Sciatic nerve (tissue), 2 donors: ENCODE results near the gene DUSP9. TPM values are rescaled to one million over a fixed set of nuclear protein-coding genes. Genes with fewer than 3 reads are reported as not detected.
"Not testable (repeated sequence)": the region's sequence is repeated elsewhere in the genome, so short reads cannot be mapped to it uniquely, and the experiment has no call there.

Experiments used
- ATAC-seq: fragments of 200-7000 bp; cut with Tn5 transposase; one replicate; pipeline ENCODE4 v1.9.1; 2020; ENCODE audit warnings: mild to moderate bottlenecking, moderate library complexity
- DNase-seq: peaks from one replicate; pipeline ENCODE4 v3.0.0-alpha.2; 2020; ENCODE audit warnings: low spot score
- intact Hi-C: fragments of 100-400 bp; cut with DNase I; formaldehyde crosslinking; loops from one replicate; pipeline ENCODE4 v1.14.2; 2022
- total RNA-seq: library from RNA; stranded (reverse); fragmentation: NEBNext Ultra II Directional; extraction: Animal tissue kit (Norgen Biotek cat#: 25700); gene quantifications from one replicate; pipeline ENCODE4 v1.2.1, GENCODE V29; 2021
- donor health status: DM: no; HTN: no; CAD: no.
- donor health status: DM: no; HTN: no; CAD: no.

The DUSP9 gene, protein sequence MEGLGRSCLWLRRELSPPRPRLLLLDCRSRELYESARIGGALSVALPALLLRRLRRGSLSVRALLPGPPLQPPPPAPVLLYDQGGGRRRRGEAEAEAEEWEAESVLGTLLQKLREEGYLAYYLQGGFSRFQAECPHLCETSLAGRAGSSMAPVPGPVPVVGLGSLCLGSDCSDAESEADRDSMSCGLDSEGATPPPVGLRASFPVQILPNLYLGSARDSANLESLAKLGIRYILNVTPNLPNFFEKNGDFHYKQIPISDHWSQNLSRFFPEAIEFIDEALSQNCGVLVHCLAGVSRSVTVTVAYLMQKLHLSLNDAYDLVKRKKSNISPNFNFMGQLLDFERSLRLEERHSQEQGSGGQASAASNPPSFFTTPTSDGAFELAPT
- 0.13 TPM for total RNA-seq

DNA sequence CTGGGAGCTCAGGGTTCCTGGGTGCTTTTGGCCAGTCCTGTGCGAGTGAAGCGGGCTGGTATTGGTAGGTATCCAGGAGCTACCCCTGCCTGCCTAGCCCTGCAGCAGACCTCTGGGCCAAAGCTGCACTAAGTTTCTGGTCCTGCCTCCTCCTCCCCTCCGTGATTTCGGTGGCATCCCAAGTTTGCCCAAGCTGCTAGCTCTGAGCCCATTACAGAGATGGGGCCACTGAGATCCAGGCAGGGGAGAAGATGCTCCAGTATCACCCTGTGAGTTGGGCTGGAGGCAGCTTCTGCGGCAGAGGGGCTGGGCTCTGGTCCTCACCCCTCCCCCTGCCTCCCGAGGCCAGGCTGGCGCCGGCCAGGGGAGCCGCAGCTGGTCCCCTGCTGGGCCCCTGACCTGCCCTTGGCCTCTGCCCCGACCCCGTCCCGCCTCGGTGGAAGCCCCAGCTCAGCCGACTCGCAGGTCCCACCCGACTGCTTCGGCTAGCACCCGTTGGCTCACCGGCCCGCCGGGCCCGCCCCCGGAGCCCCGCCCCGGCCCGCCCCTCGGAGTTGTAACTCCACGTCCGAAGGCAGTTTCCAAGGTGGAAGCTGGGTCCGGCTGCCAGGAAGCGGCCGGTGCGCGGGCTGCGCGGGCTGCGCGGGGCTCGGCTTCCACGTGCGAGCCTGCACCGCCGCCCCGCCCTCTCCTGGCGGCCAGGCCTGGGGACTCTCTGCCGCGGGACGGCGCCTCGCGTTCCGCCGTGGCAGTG is at the start of gene DUSP9:
Gene DUSP9 (plus strand): TSS at position 584 of the 754 bp plus-strand sequence. CDS start 751 bp downstream, outside the sequence.
- intact Hi-C loops: no loop called here
- no peak for ATAC-seq
- DNase-seq: peak; percentile 54

DNA sequence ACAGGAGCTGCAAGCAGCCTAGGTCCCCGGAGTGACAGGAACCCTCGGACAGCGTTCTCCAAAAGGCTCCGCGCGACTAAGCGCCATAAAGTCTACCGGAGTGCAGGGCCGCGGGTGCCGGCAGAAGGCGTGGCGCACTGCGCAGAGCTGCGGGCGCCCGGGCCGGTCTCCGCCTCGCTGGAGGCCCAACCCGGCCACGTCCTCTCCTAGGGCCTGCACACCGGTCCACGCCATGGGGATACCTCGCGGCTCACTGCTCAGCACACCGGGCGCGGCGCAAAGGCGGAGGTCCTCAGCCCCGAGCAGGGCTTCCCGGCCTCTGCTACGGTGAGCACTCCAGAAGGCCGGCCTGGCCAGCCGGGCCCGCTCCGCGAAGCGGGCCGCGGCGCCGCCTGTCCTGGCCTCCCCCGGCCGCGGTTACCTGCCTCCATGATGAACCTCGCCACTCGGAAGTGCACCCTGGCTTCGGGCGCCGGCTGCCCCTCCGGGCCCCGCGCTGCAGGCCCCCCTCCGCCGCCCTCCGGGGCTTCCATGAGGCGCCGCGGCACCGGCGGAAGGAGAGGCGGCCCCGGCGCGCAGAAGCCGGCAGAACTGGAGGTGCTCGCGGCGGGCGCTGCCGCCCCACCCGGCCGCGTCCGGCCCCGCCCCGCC is 48.3 kb upstream of the DUSP9 start, which contains the start of gene CCNQ:
Gene CCNQ (minus strand): TSS at position 599 of the 651 bp plus-strand sequence. CDS start 66 bp downstream, at position 533.
- intact Hi-C loops: no loop called here
- DNase-seq (no peak), ATAC-seq (peak; percentile 39)

DNA sequence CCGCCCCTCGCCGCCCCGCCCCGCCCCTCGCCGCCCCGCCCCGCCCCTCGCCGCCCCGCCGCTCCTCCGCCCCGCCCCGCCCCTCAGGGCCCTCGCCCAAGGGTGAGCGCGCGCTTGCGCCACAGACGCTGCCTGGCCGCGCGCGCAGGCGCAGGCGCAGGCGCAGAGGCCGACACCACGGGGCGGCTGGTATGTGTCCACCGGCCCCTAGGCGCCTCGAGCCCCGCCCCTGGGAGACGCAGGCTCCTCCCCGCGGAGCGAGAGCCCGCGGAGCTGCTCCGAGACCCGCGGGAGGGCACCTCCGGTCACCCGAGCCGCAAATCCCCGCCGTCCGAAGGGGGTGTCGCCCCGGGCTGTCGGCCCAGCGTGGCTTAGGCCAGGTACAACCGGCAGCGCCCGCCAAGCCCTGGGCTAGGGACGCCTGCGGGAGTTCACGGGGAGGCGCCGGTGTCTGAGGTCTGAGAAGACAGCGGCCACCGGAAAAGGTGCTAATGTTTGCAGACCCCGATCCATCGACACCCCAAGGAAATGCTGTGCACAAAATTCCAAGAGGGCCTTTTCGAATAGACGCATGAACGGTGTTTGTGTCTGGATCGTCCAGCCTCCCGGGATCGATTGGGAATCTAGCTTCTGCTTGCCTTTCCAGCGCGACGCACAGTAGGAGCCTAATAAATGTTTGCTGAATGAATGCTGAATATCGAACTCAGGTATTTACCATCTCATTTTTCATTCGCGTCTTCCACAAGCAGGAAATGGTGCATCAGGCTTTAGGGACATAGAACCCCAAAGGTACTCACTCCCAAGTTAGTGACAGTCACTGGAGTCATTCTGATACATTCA is 47.6 kb upstream of the DUSP9 start:
- ATAC-seq: peak; percentile 97
- intact Hi-C loops: no loop called here

DNA sequence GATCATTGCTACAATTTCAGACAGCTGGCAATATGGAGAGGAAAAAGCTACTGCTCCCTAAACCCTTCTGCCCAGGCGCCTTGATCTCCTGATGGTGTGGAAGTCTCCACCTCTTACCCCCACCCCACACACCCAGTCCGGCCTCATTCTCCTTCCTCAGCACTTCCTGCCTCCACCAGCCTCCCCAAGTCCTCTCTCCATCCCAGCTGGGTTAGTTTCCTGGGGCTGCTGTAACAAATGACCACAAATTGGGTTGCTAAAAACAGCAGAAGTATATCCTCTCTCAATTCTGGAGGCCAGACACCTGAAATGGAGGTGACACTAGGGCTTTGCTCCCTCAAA is 47.0 kb upstream of the DUSP9 start:
- no peak for ATAC-seq
- intact Hi-C loops: no loop called here
- no peak for DNase-seq

More for the DNA sequence above, 47.6 kb upstream of the DUSP9 start:
- peak; percentile 91 for DNase-seq

DNA sequence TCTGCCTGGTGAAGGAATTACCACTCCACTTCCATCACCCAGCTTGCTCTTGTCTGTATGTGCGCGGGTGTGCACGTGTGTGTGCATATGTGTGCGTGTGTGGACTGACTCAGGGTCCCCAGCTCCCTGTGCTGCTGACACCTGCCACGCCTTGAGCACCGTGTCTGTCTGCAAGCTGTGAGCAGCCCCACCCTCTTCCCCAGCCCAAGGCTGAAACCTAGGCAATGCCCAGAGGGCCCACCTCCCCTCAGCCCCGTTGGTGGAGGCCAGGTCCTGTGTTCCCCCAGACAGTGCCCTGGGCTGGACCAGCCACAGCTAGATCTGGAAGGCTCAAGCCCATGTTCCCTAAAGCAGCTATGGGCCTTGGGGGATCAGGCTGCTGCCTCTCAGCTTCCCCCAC is 46.1 kb upstream of the DUSP9 start:
- intact Hi-C loops: no loop called here
- no peak for DNase-seq
- no peak for ATAC-seq

DNA sequence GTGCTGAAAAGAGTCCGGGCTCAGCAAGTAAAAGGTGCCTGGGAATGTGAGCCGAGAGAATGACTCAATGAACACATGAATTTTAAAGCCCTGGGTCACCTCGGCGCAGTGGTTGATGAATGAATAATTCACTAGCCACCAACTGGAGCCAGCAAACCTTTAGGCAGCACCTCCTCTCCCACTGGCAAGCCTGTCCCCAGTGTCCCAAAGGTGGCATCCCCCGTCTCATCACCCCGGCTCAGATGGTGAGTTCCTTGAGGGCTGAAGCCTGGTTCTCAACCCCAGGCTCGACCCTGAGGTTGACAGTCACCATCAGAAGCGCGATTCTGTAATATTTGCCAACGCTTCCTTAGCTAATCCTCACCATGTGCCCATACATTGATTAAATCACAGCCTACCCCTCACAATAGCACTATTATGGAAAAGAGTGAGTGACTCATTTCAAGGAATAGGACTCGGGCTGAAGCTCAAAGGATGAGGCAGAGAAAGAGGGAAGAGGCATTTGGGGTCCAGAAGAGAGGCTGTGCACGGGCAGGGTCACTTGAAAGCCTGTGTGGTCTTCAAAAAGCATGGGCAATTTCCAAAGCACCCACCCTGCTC is 45.4 kb upstream of the DUSP9 start:
- intact Hi-C loops: no loop called here
- DNase-seq: no peak
- no peak for ATAC-seq

DNA sequence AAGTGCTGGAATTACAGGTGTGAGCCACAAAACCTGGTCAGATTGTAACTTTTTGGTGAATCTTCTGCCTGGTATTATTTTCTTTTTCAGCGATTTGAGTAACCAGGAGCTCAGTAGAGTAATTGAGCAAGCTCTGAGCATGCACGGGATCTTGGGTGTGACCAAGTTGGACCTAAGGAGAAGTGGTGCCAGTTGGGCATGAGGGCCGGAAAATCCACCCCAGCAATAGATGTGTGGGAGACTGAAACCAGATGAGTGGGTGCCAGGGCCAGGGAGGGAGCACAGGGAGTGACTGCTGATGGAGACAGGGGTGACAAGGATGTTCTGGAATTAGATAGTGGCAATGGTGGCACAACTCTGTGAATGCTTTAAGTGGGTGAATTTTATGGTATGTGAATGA is 44.4 kb upstream of the DUSP9 start:
- DNase-seq (no peak), ATAC-seq (no peak)
- intact Hi-C loops: no loop called here

DNA sequence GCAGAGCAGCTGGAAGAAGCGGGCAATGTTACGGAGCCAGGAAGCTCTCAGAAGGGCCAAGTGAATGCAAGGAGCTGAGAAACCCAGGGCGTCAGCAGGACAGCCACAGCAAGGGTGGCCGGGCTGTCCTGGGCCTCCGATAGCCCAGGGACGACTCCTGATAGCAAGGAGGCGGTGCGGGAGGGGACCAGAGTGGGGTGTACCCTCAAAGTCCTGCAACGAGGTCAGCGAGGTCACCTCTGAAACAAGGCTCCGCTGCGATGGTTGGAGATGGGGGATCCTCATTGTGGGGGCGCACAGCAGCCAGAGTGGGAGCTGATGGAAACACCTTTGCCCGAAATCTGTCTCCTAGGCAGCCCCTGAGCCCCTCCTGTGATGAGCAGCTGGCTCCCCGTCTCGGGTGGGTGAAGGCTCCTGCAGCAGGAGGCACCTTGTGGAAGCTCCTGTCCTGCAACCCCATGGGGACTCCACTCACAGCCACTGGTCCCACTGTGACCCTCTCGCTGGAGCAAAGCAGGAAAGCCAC is 43.8 kb upstream of the DUSP9 start:
- intact Hi-C loops: no loop called here
- ATAC-seq: no peak
- DNase-seq: no peak

DNA sequence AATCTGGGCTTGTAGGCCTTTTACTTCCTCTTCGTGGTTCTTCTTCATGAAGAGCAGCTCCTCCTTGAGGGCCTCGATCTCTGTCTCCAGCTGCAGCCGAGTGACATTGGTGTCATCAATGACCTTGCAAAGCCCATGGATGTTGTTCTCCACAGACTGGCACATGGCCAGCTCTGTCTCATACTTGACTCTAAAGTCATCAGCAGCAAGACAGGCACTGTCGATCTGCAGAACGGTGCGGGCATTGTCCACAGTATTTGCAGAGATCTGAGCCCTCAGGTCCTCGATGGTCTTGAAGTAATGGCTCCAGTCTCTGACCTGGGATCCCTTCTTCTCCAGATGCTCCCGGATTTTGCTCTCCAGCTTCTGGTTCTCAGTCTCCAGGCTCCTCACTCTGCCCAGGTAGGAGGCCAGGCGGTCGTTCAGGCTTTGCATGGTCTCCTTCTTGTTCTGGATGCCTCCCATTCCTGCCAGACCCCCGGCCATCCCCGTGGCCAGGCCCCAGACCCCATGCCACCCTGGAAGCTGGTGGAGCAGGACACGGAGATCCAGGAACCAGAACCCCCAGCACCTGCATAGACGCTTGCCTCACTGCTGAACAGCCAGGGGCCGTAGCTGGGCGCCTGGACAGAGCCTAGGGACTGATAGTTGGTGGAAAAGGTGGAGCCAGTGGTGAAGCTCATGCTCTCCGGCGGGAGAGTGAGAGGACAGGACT is 42.2 kb upstream of the DUSP9 start:
- ATAC-seq, DNase-seq, intact Hi-C loops: not testable (repeated sequence)

DNA sequence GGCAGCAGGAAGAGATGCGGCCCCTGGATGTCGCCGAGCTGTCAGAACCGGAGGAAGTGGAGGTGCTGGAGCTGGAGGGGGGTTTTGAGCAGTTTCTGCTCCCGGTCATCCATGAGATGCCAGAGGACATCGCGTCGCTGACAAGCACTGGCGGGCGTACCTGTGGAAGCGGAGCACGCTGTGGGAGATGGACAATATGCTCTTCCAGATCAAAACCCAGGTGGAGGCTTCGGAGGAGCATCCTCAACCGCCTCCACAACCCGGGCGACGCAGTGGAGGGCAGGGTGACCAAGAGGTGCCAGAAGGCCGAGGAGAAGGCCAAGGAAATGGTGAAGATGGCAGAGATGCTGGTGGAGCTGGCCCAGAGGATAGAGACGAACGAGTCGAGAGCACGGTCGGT is 40.5 kb upstream of the DUSP9 start:
- ATAC-seq (no peak), DNase-seq (no peak)
- intact Hi-C loops: no loop called here

DNA sequence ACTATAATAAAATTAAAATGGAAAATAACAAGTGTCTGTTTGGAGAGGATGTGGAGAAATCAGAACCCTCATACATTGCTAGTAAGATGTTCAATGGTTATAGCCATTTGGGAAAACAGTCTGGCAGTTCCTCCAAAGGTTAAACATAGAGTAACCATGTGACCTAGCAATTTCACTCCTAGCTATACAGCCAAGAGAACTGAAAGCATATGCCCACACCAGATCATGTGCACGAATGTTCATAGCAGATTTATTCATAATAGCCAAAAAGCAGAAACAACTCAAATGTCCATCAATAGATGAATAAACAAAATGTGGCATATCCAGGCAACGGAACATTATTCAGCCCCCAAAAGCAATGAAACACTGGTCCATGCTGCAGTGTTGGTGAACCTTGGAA is 38.6 kb upstream of the DUSP9 start:
- intact Hi-C loops: no loop called here
- no peak for DNase-seq
- ATAC-seq: no peak

DNA sequence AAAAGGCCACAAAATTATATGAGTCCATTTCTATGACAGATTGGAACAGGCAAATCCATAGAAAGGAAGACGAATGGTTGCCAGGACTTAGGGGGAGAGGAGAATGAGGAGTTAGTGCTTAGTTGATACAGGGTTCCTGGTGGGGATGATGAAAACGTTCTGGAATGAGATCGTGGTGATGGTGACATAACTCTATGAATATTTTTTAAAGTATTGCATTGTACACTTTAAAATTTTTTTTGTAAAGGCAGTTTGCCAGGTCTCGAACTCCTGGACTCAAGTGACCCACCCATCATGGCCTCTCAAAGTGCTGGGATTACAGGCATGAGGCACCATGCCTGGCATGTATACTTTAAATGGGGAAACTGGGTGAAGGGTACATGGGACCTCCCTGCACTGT is 38.2 kb upstream of the DUSP9 start:
- DNase-seq (no peak), ATAC-seq (no peak)
- intact Hi-C loops: no loop called here

DNA sequence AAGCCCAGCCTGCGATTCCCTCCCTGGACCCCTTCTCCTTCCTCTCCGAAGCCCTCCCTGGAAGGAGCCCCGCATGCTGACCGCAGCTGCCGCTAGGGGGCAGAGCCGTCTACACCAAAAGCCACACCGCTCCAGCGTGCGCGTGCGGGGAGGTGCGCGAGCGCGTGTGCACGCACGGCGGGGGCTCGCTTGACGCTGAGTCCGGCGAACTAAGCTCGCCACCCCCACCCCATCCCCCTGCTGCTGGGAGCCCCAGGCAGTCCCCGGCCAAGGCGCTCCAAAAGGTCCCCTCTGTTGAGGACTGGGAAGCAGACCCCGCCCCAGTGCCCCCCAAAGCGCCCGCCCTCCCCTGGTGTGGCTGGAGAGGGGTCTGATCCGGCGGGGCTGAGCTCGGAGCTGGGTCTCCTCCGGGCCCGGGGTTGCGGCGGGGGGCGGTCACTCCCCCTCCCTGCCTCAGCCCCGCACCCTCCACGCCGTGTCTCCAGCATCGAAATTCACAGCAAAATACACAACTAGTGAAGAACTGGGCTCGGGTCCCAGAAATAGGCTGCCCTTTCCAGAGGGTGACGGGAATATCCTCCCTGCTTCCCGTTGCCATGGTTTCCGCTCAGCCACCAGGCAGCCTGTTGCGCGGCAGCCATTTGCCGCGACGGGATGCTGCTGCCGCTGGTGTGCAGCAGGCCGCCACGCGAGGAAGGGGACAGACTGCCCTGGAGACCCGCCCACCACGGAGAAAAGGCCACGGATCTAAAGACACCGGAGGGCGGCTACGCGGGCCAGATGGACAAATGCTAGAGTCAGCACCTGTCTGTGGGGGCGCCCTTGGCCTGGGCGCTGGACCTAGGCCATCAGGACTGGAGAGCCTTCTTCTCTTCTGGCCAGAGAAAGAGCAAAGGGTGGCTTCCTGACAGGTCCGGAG is 36.8 kb upstream of the DUSP9 start:
- intact Hi-C loops: no loop called here
- ATAC-seq (peak; percentile 92), DNase-seq (peak; percentile 85)

DNA sequence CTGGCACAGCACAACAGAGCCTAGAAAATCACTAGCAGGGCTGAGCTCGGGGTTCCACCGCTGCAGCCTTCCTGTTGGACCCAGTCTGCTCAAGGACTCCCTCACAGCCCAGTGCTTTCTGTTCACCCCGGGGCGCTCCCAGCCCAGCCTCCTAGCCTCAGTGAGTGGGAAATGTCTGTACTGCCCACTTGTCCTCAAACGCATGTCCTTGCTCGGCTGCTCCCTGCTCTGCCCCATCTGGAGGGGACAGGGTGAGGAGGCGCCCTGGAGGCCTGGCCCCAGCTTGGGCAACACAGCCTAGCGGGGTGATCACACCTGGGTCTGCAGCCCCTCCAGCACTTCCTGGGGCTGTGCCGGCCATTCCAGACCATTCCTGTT is 36.2 kb upstream of the DUSP9 start:
- peak; percentile 8 for ATAC-seq
- DNase-seq: no peak
- intact Hi-C loops: no loop called here

DNA sequence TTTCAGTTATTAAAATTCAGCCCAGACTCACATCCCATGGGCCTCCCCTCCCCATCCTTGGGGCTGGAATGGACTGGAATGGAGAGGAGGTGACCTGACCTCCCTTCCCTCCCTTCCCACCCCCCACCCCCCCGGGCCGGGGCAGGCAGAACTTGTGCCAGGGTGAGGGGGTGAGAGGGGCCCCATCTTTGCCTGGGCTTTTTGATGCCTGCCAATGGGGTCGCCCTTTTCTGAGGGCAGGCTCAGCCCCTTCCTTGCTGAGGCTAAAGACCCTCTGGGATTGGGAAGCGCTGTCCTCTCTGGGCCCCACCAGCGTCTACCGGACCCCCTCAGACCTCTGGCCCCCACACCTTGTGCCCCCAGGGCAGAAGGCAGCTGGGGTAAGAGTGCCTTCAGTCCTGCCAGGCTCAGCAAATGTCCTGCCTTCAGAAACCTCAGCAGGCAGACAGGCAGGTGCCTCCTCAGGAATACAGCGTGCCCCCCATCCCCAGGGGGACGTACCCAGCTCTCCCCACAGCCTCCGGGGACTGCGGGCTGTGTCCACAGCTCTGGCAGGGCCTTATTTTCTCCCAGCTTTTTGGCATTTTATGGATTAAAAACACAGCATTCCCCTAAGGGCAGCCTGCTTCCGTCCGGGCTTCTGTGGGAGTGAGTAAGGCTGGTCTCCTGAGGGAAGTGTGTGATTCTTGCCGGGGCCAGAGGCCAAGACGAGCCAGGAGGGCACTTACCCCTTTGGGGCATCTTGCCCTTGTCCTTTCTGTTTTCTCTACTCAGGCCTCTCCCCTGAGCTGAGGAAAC is 35.5 kb upstream of the DUSP9 start:
- DNase-seq (no peak), ATAC-seq (no peak)
- intact Hi-C loops: no loop called here

DNA sequence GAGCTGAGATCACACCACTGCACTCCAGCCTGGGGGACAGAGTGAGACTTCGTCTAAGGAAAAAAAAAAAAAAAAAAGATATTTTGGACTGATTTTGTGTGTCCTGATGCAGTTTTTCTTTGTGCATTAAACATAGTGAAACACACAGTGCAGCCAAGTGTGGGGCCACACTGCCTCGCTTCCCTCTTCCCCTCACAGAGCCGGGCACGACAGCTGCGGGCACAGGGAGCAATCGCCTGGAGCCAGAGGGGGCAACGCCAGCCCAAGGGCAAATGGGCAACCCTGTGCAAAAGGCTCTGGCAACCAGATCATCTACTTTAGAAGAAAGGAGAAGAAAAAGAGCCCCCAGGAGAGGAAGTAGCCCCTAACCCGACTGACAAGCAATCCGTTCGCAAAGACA is 34.6 kb upstream of the DUSP9 start:
- no peak for DNase-seq
- ATAC-seq: no peak
- intact Hi-C loops: no loop called here
